ENCODE data around the gene GBX1.

Gene GBX1

DNA sequence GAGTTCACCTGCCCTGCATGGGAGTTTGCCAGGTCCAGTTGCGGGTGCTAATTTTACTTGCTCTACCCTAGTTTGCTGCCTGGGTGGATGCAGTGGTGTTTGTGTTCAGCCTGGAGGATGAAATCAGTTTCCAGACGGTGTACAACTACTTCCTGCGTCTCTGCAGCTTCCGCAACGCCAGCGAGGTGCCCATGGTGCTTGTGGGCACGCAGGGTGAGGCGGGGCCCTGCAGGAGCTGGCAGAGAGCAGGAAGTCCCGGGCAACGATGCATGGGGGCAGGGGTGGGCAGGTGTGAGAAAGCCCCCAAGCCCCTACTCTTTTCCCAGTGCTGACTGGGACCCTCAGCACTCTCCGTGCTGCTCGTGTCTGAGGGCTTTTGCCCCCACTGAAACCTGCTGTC, 49.9 kb downstream of the GBX1 start:
- no peak for DNase-seq (ENCODE audit: low spot score)
- TF ChIP-seq, protein P1, sequence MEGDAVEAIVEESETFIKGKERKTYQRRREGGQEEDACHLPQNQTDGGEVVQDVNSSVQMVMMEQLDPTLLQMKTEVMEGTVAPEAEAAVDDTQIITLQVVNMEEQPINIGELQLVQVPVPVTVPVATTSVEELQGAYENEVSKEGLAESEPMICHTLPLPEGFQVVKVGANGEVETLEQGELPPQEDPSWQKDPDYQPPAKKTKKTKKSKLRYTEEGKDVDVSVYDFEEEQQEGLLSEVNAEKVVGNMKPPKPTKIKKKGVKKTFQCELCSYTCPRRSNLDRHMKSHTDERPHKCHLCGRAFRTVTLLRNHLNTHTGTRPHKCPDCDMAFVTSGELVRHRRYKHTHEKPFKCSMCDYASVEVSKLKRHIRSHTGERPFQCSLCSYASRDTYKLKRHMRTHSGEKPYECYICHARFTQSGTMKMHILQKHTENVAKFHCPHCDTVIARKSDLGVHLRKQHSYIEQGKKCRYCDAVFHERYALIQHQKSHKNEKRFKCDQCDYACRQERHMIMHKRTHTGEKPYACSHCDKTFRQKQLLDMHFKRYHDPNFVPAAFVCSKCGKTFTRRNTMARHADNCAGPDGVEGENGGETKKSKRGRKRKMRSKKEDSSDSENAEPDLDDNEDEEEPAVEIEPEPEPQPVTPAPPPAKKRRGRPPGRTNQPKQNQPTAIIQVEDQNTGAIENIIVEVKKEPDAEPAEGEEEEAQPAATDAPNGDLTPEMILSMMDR (IDR thresholded peaks at IDR 0.05; ENCODE audit: extremely low read depth, missing control alignments) = no peak

DNA sequence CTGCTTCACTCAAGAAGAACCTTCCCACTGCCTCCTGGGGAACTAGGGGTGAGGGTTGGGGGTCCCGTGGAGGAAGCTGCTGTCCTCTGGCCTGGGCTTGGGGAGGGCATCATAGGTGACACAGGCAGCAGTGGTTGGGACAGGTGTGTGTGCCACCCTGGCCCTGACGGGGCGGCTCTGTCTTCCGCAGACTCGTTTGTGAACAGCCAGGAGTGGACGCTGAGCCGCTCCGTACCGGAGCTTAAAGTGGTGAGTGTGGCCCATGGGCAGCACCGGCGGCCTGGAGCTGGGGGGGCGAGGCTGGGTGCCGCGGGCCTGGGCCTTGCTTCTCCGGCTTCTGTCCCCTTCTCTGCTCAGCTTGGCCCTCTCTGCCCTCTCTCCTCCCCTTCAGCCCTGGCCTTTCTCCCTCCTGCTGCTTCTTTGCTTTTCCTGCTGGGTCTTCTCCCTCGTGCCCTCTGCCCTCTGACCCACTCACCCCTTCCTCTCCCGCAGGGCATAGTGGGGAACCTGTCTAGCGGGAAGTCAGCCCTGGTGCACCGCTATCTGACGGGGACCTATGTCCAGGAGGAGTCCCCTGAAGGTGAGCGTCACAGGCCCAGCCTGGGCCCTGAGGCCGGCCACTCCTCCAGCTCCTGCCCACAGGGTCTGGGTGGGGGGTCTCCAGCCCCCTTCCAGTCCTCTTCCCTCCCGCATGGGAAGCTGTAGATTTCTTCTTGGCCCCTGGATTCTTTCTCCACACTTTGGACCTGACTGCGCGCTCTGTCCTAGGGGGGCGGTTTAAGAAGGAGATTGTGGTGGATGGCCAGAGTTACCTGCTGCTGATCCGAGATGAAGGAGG, 50.7 kb downstream of the GBX1 start:
- TF ChIP-seq, protein P1 (IDR thresholded peaks at IDR 0.05; ENCODE audit: extremely low read depth, missing control alignments) = no peak
- DNase-seq (ENCODE audit: low spot score) = no peak

DNA sequence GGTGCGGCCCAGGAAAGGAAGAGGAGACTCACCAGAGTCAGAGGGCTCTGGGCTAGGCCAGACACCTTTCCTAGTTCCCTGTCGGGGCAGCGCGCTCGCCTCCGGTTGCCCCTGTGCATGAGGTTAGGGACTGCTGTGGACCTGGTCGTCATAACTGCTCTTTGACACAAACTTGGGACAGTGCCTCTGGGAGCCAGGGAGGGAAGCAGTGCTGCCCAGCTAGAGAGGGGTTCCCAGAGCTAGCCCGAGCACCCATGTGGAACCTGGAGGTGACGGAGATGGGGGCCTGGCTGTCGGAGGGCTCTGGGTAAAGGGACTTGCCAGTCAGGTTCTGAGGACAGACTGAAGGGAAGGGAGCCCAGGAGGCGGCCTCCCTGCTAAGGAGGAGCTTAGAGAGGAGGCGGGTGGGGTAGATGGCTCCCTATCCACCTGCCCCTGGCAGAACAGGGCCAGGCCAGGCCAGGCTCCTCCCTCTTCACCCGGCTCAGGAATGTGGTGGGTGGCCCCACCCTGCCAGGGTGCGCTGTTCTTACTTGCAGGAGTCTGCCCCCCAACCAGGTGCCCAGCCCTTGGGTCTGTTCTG, 51.6 kb downstream of the GBX1 start:
- peak; percentile 47 for DNase-seq (ENCODE audit: low spot score)
- TF ChIP-seq, protein P1 (IDR thresholded peaks at IDR 0.05; ENCODE audit: extremely low read depth, missing control alignments) = no peak

DNA sequence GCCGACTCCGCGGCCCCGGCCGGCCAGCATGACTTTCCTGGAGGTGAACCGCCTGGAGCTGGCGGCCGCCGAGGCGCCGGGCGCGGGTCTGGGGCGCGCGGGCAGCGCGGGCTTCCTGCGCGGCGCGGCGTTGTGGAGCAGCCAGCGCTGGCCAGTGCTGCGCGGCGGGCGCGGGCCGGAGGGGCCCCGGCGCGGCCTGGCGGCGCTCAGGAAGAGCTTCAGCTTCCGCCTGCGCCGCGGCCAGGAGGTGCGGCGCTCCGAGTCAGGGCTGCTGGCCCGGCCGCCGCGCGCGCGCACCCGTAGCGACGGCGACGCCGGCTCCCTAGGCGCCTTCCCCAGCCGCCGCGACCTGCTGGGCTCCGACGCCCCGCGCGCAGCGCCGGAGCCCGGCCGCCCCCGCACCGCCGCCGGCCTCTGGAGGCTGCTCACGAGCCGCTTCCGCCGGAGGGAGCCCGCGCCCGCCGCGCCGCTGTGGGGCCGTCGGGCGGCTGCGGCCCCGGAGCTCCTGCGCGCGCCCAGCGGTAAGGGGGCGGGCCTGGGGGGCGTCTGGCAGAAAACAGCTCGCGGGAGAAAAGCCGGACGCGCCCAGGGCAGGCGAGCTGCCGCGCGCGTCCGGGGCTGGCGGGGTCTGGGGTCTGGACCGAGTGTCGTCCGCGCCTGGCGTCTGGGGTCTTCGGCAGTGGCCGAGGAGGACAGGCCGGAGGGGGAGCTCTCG, 52.2 kb downstream of the GBX1 start:
- TF ChIP-seq, protein P1 (IDR thresholded peaks at IDR 0.05; ENCODE audit: extremely low read depth, missing control alignments) = no peak
- DNase-seq (ENCODE audit: low spot score) = peak; percentile 81

DNA sequence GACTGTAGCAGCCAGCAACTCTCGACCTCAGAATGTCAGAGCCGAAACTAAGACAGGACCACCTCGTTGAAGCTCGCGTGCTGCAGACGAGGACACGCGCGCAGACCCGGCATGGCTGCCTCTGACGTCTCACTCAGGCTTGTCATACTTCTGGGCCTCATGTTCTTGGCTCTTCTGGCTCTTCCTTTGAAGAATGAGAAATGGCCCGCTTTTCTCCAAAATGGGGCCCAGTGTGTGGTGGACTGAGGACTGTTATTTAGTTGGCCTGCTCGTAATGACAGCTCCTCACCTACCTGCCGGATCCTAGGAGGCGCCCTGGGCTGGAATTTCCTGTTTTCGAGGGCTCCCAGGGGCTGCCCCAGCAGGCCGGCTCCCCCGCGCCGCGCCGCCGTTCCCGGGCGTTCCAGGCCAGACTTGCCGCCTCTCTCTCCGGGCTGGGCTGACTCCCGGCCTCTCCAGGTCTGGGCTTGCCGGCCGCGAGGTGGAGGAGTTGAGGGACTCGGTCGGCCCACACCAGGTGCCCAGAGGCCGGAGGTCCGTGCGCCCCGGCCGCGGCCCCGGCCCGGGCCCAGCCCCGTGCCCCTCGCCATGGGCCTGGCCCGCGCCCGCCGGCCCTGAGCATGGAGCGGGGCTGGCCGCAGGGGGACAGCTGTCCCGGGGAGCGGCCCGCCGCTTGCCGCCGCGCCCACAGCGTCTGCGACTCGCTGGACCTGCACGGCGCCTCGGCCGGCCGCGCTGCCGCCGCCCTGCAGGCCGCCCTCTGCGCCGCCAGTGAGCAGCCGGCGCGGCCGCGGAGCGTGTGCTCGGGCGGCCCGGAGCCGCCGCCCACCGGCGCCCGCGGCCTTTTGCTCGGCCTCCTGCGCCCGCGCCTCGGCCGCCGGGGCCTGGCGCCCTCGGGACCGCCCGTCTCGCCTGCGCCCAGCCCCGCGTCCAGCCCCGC, 53.1 kb downstream of the GBX1 start:
- TF ChIP-seq, protein P1 (IDR thresholded peaks at IDR 0.05; ENCODE audit: extremely low read depth, missing control alignments) = no peak
- DNase-seq (ENCODE audit: low spot score) = peak; percentile 61

DNA sequence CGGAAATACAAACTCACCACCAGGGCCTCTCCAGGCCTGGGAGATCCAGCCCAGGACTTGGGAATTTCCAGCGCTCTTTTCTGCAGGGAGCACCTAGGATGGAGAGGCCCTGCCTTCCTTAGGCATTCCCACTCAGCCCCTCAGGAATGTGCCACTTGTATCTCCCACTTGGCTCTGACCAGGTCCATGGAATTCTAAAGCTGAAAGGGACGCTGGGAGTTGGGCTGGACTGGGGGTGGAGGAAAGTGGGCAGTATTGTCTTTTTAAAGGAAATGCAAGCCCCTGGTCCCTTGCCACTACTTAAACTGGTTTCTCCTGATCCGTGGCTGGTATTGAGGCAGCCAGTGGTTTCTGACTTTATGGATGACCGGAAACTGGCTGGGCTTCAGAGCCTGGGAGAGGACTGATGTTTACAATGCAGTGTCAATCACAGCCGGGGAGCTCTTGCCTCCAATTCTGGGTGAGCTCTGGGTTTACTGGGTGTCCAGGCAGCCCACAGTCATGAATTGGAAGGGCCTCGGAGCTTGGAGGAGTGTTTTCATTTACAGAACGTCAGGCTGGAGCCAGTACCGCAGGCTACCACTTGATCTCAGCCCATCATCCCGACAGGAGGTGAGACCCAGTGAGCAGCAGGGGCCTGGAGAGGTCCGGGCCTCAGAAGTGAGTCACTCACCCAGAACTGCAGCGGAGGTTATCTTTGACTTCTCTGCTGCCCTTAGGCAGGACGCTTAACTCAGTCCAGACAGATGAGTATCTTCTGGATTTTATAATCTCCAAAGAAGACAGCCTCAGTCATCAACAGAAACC, 53.9 kb downstream of the GBX1 start:
- DNase-seq (ENCODE audit: low spot score) = no peak
- TF ChIP-seq, protein P1 (IDR thresholded peaks at IDR 0.05; ENCODE audit: extremely low read depth, missing control alignments) = no peak

All from GM20000 (cell line).